ENCODE measurements around the gene MED26.

- TF ChIP-seq POLR3A (IDR thresholded peaks at IDR 0.05; ENCODE audit: borderline replicate concordance, extremely low read depth, insufficient read depth, insufficient read length) (no peak), ZNF146 (CRISPR knock-in tag; IDR thresholded peaks at IDR 0.05; ENCODE audit: unreplicated experiment) (no peak), GTF2F1 (IDR thresholded peaks at IDR 0.05; ENCODE audit: low read depth, low read length) (no peak), EZH2 (IDR thresholded peaks at IDR 0.05; ENCODE audit: borderline replicate concordance, low read depth, low read length) (no peak), MAX (CRISPR knock-in tag; IDR thresholded peaks at IDR 0.05) (no peak), MEIS2 (IDR thresholded peaks at IDR 0.05; ENCODE audit: partially characterized antibody) (no peak), SIN3A (IDR thresholded peaks at IDR 0.05; ENCODE audit: borderline replicate concordance in 2 of 2, control insufficient read depth in 1 of 2, low read depth in 2 of 2, low read length in 2 of 2) (no peak), ZNF121 (CRISPR knock-in tag; conservative IDR thresholded peaks at IDR 0.05) (no peak), RAD21 (CRISPR knock-in tag; conservative IDR thresholded peaks at IDR 0.05 in 1 of 2, IDR thresholded peaks at IDR 0.05 in 1 of 2) (no peak), CHD1 (IDR thresholded peaks at IDR 0.05; ENCODE audit: low read length) (no peak), ZBTB7A (IDR thresholded peaks at IDR 0.05; ENCODE audit: borderline replicate concordance, control insufficient read depth, low read depth, low read length) (no peak), ZBTB40 (IDR thresholded peaks at IDR 0.05) (no peak), ZBTB40 (CRISPR knock-in tag; IDR thresholded peaks at IDR 0.05) (no peak), NR2C1 (IDR thresholded peaks at IDR 0.05) (no peak), NR2C1 (tag; IDR thresholded peaks at IDR 0.05) (no peak), CTCF (IDR thresholded peaks at IDR 0.05 in 2 of 3, conservative IDR thresholded peaks at IDR 0.05 in 1 of 3; ENCODE audit: insufficient read depth in 2 of 3, low read depth in 1 of 3, low read length in 3 of 3) (no peak)
These were observed 41.5 kb downstream of the MED26 start for GRCh38 chr19:16586477-16586871.

Data from K562 (cell line).